ENCODE data around the gene TRPV4.

The TRPV4 gene

DNA sequence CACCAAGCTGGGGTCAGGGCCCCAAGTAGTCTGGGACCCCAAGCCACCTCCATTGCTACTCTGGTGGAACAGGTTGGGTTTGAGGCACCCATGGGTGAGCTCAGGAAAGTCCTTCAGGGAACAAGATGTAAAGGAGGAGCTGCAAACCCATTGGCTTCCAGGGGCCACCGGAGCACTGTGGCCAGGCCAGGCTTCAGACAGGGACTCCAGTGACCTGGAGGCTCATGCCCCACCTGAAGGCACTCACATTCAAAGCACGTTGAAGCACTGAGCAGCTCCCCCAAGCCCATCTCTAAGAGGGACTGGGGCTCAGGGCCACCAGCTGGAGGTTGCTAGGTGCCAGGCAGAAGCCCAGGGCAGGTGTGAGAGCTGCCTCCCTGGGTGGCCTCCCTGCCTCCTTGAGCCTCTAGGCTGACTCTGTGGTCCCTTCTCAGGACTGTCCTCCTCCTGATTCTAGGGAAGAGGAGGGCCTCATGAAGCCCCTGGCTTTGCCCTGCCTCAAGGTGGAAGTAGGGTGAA is 70.5 kb downstream of the TRPV4 start:
- no peak for TF ChIP-seq CTCF (conservative IDR thresholded peaks at IDR 0.05)
- no peak overlapping the region for H3K27ac ChIP-seq

DNA sequence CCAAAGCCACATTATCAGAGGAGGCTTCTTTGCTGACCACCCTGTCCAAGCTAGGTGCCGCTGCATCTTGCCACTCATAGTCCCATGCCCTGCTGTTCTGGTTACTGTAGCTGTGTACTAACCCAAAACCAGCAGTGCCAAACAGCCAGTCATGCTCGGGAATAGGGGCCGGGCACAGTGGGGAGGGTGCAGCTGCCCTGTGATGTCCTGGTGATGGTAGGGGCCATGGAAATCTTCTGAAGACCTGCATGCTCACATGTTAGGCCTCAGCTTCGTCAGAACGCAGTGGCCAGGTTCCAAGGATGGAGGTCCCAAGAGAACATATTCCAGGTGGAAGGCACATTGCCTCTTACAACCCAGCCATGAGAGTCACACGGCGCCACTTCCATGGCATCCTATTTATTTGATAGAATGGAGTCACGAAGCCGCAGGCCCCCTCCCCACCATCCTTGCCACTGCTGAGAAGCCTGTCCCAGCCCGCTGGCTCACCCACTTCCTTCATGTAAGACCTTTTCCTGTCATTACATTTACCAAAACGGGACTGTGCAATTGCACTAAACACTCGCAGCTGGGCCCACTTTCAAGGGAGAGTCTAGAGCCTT is 71.0 kb downstream of the TRPV4 start:
- TF ChIP-seq CTCF (conservative IDR thresholded peaks at IDR 0.05) = no peak
- H3K27ac ChIP-seq = no peak overlapping the region

GRCh38 chr12:109760930-109761921 is 72.0 kb downstream of the TRPV4 start:
- no peak for TF ChIP-seq CTCF (conservative IDR thresholded peaks at IDR 0.05)
- peak overlapping the region; percentile 9; the same call in 1 of the 2 replicates for H3K27ac ChIP-seq

DNA sequence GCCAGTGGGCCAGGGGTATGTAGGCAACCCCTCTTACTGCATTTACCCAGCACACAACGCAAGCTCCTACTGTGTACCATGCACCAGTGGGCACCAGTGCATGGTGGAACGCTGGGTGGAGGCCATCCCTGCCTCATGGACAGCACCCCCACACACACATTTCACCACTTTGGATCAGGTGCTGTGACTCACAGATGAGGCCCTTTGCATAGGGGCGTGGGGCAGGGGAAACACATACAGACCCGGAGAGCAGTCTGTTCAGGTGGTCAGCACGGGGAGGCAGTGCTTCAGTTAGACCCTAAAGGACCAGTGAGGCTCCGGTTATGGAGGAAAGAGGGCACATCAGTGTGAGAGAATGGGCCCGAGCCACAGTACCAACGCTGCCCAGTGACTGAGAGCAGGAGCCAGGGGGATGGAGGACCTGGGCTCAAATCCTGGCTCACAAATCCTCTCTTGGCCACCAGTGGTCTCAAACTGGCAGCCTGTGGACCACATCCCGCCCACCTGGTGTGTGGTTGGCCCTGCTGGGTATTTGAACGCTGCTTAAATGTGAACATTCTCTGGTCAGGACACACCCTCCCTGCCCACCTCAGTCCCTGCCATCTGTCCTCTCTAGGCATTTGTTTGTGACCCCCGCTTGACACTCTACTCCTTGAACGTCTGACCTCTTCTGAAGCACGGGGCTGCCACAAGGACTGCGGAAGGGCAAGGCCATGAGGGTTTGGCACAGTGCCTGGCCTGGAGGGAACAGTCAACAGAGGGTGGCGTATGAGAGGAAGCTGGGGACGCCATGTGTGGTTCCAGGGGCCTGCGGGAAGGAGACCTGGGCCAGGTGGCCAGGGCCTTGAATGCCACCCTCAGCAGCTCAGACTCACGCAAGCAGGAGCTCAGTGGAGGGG is 72.9 kb downstream of the TRPV4 start:
- peak overlapping the region; percentile 9; the same call in 1 of the 2 replicates for H3K27ac ChIP-seq
- TF ChIP-seq CTCF (conservative IDR thresholded peaks at IDR 0.05) = no peak

GRCh38 chr12:109759595-109759994 is 73.6 kb downstream of the TRPV4 start:
- peak overlapping the region; percentile 9; the same call in 1 of the 2 replicates for H3K27ac ChIP-seq
- TF ChIP-seq CTCF (conservative IDR thresholded peaks at IDR 0.05) = no peak

DNA sequence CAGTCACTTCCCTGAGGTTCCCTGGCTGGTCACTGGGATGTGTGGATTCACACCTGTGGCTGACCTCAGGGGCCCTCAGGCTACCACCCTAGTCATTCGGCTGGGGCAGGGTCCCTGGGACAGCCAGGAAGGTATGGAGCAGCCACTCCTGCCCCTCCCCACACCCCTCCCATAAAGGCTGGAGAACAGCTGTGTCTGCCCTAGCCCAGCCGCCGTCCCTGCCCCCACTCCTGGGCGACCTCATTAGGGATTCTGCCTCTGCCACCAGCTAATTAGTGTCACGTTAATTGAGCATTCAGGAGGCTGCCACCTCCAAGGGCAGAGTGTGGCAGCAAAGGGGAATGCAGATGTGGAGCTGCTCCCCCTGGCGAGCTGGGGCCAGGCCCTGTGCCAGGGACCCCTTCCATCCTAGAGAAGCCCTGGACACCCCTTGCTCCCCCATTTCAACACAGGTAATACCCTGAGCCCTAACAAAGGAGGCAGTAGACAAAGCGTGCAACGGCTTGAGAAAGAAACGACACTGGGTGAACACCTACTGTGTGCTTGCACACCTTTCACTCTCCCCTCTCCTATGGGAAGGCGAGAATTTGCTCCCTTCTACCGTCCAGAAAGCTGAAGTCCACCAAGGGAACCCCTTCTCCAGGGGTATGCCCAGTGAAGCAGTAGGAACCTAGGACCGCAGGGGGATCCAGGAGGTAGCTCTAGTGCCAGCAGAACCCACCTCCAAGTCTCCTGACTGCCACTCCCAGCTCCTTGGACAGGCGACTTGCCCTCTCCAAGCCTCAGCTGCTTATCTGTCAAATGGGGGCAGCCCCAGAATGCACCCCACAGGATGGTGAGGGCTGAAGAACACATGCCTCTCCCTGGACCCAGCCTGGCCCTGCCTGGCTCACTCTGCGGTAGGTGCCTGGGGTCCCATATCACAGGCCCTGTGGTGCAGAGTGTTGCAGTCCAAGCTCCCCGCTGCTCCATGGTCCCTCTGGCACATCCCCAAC is 74.5 kb downstream of the TRPV4 start:
- no peak for TF ChIP-seq CTCF (conservative IDR thresholded peaks at IDR 0.05)
- H3K27ac ChIP-seq = peak overlapping the region; percentile 9; the same call in 1 of the 2 replicates
